Stimulated activated CD4-positive, alpha-beta T cell treated with anti-CD3 and anti-CD28 coated beads, Interleukin-15, amount 100 ng/mL, for 24 hours (primary cell): ENCODE results near the gene ATP2A3.

Experiments used
- DNase-seq: peaks from one replicate; pipeline ENCODE4 v3.0.0-alpha.2; 2020

The ATP2A3 gene

DNA sequence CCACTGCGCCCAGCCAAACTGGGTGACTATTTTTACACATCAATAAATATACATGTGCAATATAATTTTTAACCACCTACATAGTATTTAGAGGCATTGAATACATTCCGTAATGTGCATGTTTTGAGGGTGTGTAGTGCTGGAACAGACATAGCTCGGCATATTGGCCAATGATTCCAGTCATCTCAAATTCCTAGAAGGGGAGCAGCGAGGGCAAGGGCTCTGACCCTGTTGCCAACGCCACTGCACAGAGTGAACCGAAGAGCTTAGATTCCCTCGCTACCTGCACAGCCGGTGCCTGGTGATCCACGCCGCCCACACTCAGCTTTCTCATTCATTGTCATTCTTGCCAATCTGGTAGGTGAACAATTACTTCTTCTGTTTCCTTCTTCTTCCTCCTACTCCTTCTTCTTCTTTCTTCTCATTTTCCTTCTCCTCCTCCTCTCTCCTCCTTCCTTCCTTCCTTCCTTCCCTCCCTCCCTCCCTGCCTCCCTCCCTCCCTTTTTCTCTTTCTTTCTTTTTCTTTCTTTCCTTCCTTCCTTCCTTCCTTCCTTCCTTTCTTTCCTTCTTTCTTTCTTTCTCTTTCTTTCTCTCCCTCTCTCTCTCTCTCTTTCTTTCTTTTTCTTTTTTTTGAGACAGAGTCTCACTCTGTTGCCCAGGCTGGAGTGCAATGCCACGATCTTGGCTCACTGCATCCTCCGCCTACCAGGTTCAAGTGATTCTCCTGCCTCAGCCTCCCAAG, 26.3 kb upstream of the ATP2A3 start:
- DNase-seq = no peak

DNA sequence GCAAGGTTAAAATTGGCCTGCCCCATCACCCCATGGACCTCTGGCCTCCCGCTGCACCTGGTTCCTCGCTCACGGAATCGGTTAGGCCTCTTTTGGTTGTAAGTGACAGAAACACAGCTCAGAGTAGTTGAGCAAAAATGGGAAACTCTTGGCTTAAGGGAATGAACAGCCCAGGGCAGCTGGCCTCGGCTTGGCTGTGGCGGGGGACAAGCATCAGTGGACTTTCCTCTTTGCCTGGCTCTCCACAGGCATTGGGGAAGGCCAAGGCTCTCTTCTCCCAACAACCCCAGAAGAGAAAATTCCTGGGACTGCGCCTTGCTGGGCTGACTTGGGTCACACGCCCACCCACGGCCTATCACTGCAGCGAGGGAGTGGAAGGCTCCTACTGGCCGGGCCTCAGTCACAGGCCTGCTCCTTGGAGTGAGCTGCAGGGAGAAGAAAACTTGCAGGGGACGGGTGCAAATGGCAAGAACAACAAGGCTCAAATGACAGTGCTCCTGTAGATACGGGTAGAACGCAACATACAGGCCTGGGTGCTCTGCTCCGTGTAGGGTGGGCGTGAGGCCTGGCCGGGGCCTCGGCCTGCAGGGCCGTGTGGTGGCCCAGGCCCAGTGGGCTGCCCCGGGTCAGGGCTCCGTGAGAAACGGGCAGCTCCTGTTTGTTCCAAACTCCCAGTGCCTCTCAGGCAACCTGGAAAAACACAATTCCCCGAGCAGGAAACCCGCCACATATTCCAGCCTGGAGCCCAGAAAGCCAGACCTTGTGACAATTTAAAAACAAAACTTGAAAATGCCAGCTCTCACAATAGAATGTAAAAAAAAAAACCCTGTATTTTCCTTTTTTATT, 25.0 kb upstream of the ATP2A3 start:
- DNase-seq = no peak

- DNase-seq = no peak
These were observed 24.2 kb upstream of the ATP2A3 start for GRCh38 chr17:3988297-3989040.

DNA sequence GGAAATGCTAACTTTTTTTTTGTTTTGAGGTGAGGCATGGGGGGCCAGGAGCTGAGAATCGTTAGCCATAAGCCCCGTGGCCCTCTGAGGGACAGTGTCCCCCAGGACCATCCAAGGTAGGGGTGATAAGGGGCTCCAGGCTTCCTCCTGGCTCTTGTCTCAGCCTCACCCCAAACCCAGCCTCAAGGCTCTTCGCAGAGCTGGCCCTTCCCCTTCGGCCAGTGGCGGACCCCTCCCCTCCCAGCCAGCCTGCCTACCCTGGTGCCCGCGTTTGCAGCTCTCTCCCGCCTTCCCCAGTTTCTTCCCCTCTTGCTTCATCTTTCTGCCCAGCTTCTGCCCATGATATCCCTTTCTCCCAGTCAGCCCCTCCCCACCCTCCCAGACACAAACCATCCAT, 22.7 kb upstream of the ATP2A3 start:
- no peak for DNase-seq

- no peak for DNase-seq
These were observed 22.2 kb upstream of the ATP2A3 start for GRCh38 chr17:3986270-3986938.

DNA sequence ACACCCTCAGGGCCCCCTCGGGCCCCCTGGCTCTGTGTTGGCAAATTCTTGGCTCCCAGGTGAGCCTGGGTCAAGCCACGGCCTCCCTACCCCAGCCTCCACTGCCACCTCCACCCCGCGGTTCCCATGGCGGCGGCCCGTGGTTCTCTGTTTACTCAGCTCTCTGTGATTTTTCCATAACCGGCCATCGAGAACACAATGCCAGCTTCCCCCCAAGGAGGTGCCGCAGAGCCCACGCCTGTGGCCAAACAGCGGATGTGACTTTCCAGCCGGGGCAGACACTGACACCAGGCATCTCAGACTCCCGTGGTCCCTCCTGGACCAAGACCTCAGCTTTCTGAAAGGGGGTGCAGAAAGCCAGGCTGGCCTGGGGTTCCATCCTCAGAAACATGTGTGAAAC, 21.6 kb upstream of the ATP2A3 start:
- DNase-seq = no peak

DNA sequence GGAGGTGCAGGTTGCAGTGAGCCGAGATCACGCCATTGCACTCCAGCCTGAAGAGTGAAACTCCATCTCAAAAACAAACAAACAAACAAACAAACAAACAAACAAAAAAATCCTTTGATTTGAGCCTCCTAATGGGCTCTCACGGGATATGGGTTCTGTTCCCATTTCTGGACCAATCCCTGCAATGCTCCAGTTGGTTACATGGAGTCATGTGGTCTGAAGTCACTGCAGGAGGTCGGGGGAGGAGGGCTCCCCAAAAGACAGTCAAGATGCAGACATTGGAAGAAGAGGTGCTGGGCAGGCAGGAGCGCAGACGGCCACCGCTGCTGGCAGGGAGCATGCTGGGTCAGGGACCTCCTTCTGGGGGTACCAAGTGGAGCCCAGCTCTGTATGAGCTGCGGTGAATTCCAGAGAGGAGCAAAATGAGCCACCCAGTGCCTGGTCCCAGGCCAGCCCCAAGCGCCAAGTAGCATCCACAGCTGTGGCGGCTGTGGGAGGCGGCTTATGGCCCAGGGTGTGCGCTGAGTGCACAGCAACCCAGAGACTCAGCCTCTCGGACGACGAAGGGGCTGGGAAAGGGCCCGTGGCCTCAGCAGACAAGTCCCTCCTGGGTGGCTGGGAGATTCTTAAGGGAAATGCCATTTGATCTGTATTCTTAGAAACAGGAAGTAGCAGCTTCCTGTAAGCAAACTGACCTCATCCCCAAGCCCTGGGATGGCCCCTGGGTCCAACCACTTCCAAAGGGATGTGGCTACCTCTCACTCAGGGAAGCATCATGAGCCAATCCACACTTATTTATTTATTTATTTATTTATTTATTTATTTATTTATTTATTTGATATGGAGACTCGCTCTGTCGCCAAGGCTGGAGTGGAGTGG, 19.6 kb upstream of the ATP2A3 start:
- DNase-seq = no peak

DNA sequence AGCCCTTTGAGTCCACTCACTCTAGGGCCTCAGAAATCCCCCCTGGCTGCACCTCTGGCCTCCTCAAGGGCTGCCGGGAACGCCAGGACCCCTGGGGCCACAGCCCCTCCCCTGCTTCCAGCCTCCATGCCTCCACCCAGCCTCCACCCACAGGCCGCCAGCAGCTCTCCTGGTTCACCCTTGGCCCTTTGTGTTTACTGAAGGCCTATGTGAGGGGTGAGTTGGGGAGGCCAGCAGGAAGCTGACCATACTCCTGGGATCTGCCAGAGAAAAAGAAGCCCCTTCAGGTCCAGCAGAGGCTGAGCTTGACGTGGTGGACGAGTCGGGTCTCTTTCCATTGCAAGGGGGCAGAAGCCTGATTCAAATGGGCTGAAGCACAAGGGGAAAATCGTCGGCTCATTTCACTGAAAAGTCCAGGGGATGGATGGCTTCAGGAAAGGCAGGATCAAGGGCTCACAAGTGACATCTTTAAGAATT, 18.3 kb upstream of the ATP2A3 start:
- no peak for DNase-seq

- DNase-seq = no peak
These were observed 17.9 kb upstream of the ATP2A3 start for GRCh38 chr17:3982113-3982512.

DNA sequence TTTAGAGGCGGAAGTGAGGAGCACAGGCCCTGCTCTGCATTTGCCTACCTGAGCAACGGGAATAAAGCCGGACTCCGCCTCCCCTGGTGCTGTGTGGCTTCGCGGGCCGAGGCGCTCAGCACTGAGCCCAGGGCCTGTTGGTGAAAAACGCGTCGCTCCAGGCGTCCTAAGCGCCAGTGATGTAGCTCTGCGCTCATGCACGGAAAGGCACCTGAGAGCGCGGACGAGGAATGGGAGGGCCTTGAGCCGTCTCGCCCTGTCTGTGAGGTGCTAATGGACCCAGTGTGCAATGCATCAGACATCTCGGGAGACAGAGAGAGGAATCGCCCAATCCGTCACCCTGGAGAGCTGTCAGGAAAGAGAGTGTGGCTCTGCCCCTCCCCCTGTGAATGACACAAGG, 17.2 kb upstream of the ATP2A3 start:
- DNase-seq = no peak

DNA sequence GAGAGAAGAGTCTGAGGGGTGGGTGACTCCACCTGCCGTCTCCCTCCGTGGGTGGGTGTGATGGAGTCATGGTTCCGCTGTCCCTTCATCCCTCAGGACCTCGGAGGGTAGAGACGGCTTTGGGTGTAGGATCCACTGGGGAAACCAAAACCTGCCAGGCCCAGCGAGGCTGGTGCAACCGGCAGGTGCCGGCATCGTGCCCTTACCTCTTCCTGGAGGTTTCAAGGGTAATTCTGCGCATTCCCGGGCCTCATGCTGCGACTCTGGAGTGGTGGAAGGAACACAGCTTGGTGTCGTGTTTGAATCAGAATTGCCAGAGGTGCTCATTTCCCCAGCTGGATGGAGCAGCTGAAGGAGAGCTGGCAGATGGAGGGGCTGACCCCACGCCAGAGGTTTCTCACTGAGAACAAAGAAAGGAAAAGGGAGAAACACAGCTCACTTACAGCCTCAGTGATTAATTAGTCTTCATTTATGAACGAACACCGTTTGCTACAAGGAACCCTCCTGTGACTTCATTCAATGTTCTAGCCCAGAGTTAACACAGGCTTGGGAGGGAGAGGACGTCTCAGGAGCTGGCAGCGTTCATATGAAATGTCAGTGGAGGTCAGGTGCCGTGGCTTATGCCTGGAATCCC, 16.3 kb upstream of the ATP2A3 start:
- no peak for DNase-seq

- DNase-seq = no peak
These were observed 15.0 kb upstream of the ATP2A3 start for GRCh38 chr17:3979290-3979611.

DNA sequence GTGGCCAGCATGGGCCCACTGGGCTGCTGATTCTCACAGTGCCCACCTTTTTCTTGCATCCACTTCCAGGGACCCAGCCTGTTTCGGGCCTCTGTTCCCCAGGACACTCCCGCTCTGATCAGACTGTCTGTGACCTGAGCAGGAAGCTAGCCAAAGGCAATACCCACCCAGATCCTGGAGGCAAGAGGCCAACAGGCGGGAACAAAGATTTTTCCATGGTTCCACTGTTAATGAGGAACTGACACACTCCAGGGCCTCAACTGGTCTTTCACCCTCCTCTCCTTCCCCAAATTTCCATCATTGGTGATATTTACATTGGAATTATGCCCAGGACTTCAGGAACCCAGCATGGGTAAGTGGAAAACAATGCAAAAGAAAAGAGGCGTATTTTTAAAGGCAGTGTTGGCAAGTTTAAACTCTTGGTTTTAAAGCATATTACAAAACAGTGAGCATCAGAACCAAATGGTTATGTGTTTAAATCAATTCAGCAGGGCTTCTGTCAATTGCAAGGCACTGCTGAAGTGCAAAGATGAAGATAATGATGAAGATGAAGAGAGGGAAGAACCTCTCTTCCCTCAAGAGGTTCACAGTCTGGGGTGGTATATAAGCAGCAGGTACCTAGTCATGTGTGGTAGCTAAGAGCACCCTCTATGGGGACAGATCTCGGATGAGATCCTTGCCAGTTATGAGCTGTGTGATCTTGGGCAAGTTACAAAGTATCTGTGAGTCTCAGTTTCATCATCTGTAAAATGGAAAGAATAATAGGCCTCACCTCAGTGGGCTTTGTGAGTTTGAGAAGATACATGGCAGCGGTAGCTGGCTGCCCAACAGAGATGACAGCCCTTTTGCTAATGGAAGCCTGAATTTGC, 14.4 kb upstream of the ATP2A3 start:
- DNase-seq = no peak

- no peak for DNase-seq
These were observed 13.2 kb upstream of the ATP2A3 start for GRCh38 chr17:3977387-3977786.

GRCh38 chr17:3976675-3977171, 12.5 kb upstream of the ATP2A3 start:
- no peak for DNase-seq

- no peak for DNase-seq
These were observed 10.7 kb upstream of the ATP2A3 start for GRCh38 chr17:3974980-3975379.

DNA sequence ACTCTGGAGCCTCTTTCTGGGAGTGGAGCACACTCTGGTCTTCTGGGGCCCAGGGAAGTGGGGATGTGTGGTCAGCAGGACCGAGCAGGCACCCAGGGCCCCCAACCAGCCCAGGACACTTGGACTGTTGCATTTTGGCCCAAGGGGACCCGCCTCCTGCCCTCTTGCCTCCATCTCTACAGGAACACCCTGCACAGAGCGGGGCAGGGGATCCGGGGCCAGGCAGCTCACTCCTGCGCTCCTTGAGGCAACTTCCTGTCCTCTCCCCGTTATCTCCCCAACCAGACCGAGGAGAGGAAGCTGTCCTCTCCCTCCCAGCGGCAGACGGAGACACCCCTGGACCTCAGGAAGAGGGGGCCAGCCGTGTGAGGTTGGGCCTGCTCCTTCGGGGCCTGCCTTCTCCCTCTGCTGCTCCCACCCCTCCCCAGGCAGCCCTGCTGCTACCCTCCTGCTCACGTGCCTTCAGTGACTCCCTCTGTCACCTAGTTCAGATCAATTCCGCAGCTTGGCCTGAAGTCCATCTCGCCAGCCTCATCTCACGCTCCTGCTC, 10.0 kb upstream of the ATP2A3 start:
- DNase-seq = no peak

GRCh38 chr17:3973495-3974137, 9.4 kb upstream of the ATP2A3 start:
- DNase-seq = no peak

DNA sequence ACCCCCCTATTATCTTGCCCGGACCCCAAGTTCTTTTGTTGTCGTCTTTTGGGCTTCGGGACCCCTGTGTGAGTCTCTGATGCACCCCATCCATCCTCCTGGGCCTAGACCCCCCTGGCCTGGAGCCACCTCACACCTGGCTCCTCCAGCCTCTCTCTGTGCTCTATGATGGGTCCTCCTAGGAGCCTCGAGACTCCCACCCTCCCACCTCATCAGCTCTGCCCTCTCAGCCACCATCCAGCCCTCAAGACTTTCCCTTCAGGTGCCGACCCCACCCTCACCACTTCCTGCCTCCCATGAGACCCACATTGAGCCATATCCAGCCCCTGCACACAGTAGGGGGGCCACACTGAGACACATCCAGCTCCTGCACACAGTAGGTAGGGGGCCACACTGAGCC, 8.7 kb upstream of the ATP2A3 start:
- no peak for DNase-seq
